ES-I3 (cell line): ENCODE results near the gene C1QTNF1.

Source experiments
- H3K36me3 ChIP-seq: 2 replicates; pipeline ENCODE4 v1.6.1; 2013; ENCODE audit warnings: mild to moderate bottlenecking, low read length, control low read depth, moderate library complexity; ENCODE audit not compliant: insufficient read depth
- H3K4me1 ChIP-seq: 2 replicates; pipeline ENCODE4 v1.6.1; 2013; ENCODE audit warnings: mild to moderate bottlenecking, control low read depth, low read length; ENCODE audit not compliant: insufficient read depth
- H3K9ac ChIP-seq: 2 replicates; pipeline ENCODE4 v1.6.1; 2013; ENCODE audit warnings: low read depth, mild to moderate bottlenecking, low read length, moderate library complexity
- H3K9me3 ChIP-seq: 2 replicates; pipeline ENCODE4 v1.6.1; 2013; ENCODE audit warnings: mild to moderate bottlenecking, low read length, moderate library complexity; ENCODE audit not compliant: control insufficient read depth, insufficient read depth

The C1QTNF1 gene

GRCh38 chr17:79007504-79008381 lies 16.2 kb upstream of the C1QTNF1 start:
- no peak overlapping the region for H3K9ac ChIP-seq
- peaks cover under 1% of the 10 kb centered on the region; the same call in 1 of the 2 replicates for H3K9me3 ChIP-seq
- no peaks in the 10 kb centered on the region for H3K4me1 ChIP-seq
- no peaks in the 10 kb centered on the region for H3K36me3 ChIP-seq

- H3K4me1 ChIP-seq = no peaks in the 10 kb centered on the region
- H3K9ac ChIP-seq = peak overlapping the region; percentile 92
- H3K36me3 ChIP-seq = no peaks in the 10 kb centered on the region
- H3K9me3 ChIP-seq = peaks cover 6% of the 10 kb centered on the region
These were observed 15.1 kb upstream of the C1QTNF1 start for GRCh38 chr17:79008666-79009387.

- Histone ChIP-seq H3K9me3 (peaks cover 12% of the 10 kb centered on the region), H3K4me1 (no peaks in the 10 kb centered on the region), H3K9ac (peak within 1 kb of the TSS; percentile 92), H3K36me3 (no peaks in the 10 kb centered on the region)
These were observed 14.3 kb upstream of the C1QTNF1 start, which contains the start of gene CANT1 for GRCh38 chr17:79009397-79010303. CANT1 (minus strand) TSS chr17:79009764; CDS start chr17:78997622, 12,142 bp downstream.

GRCh38 chr17:79010304-79010646 lies 13.7 kb upstream of the C1QTNF1 start:
- Histone ChIP-seq H3K36me3 (no peaks in the 10 kb centered on the region), H3K9ac (peak overlapping the region; percentile 92), H3K9me3 (peaks cover 18% of the 10 kb centered on the region), H3K4me1 (no peaks in the 10 kb centered on the region)

GRCh38 chr17:79011451-79012147 lies 12.4 kb upstream of the C1QTNF1 start:
- Histone ChIP-seq H3K9ac (no peak overlapping the region), H3K4me1 (no peaks in the 10 kb centered on the region), H3K9me3 (peaks cover 25% of the 10 kb centered on the region), H3K36me3 (no peaks in the 10 kb centered on the region)

- no peaks in the 10 kb centered on the region for H3K36me3 ChIP-seq
- H3K4me1 ChIP-seq = no peaks in the 10 kb centered on the region
- H3K9ac ChIP-seq = no peak overlapping the region
- peaks cover 28% of the 10 kb centered on the region for H3K9me3 ChIP-seq
These were observed 11.3 kb upstream of the C1QTNF1 start for GRCh38 chr17:79012563-79013134.

GRCh38 chr17:79014158-79014758 lies 9.7 kb upstream of the C1QTNF1 start:
- no peaks in the 10 kb centered on the region for H3K4me1 ChIP-seq
- H3K9me3 ChIP-seq = peaks cover 28% of the 10 kb centered on the region
- no peaks in the 10 kb centered on the region for H3K36me3 ChIP-seq
- H3K9ac ChIP-seq = no peak overlapping the region

GRCh38 chr17:79017546-79018369 lies 6.2 kb upstream of the C1QTNF1 start:
- no peaks in the 10 kb centered on the region for H3K4me1 ChIP-seq
- no peaks in the 10 kb centered on the region for H3K36me3 ChIP-seq
- peaks cover 27% of the 10 kb centered on the region for H3K9me3 ChIP-seq
- H3K9ac ChIP-seq = no peak overlapping the region

- no peaks in the 10 kb centered on the region for H3K4me1 ChIP-seq
- no peak overlapping the region for H3K9ac ChIP-seq
- H3K36me3 ChIP-seq = no peaks in the 10 kb centered on the region
- peaks cover 24% of the 10 kb centered on the region for H3K9me3 ChIP-seq
These were observed 5.6 kb upstream of the C1QTNF1 start for GRCh38 chr17:79018370-79018695.

- H3K9ac ChIP-seq = no peak overlapping the region
- H3K36me3 ChIP-seq = no peaks in the 10 kb centered on the region
- peaks cover 18% of the 10 kb centered on the region for H3K9me3 ChIP-seq
- no peaks in the 10 kb centered on the region for H3K4me1 ChIP-seq
These were observed 4.7 kb upstream of the C1QTNF1 start for GRCh38 chr17:79019261-79019631.

GRCh38 chr17:79019632-79020584 lies 4.1 kb upstream of the C1QTNF1 start:
- no peaks in the 10 kb centered on the region for H3K4me1 ChIP-seq
- H3K36me3 ChIP-seq = no peaks in the 10 kb centered on the region
- H3K9me3 ChIP-seq = peaks cover 13% of the 10 kb centered on the region
- H3K9ac ChIP-seq = no peak overlapping the region
